K562 (cell line): ENCODE data around the gene DSCAM. TPM values are rescaled to one million over a fixed set of nuclear protein-coding genes. Genes with fewer than 3 reads are reported as not detected.

Experiments
- ATAC-seq: fragments of 200-7000 bp; cut with Tn5 transposase; 3 replicates; pipeline ENCODE4 v1.9.1; 2020; ENCODE audit warnings: moderate library complexity
- BruUV-seq: library from RNA; stranded (reverse); fragments of 400-500 nt; replicated peaks from 2 replicates; lab custom pipeline; 2021; lab: Mats Ljungman, UMichigan
- CTCF ChIA-PET: fragments of 300-600 bp; formaldehyde crosslinking; extraction: SDS; loops from one replicate; lab custom pipeline; 2021; ENCODE audit warnings: low intra/inter-chr PET ratio; lab: Yijun Ruan, JAX
- POLR2A ChIA-PET: fragments of 300-600, 350-650 bp; sonication (Branson Sonifier 250); formaldehyde crosslinking; extraction: SDS; loops from one replicate; lab custom pipeline; 2021; ENCODE audit warnings: antibody characterized with exemption, inconsistent platforms; lab: Yijun Ruan, JAX
- DNase-seq, 4 experiments: peaks; one replicate each; pipeline versions ENCODE4 v3.0.0 to v3.0.0-alpha.2; 2011 to 2018; ENCODE audit warnings: low spot score in 3 of 4, mixed read lengths in 3 of 4; ENCODE audit errors: extremely low read depth in 1 of 4
- FAIRE-seq: peaks from 2 replicates; lab custom pipeline; 2011; peaks lifted over from hg19 to GRCh38; lab: Jason Lieb, UNC
- H2AFZ ChIP-seq: 2 replicates; pipeline ENCODE4 v1.6.0; 2011; ENCODE audit warnings: low read depth, low read length, control low read depth, inconsistent platforms
- H3K27ac ChIP-seq: fragments of 200-600 bp; 3 replicates; pipeline ENCODE4 v1.8.0; 2011; ENCODE audit warnings: low read depth, mild to moderate bottlenecking, control low read depth, inconsistent platforms, low read length, moderate library complexity, mixed read lengths; ENCODE audit errors: extremely low read depth
- H3K27me3 ChIP-seq, 2 experiments: fragments of 300-600 bp in 1 of 2; 2 replicates in 1 of 2; 3 replicates in 1 of 2; pipeline versions ENCODE4 v1.6.0 to v1.8.0; 2011; ENCODE audit warnings: inconsistent platforms in 2 of 2, low read length in 2 of 2, mild to moderate bottlenecking in 1 of 2, mixed read lengths in 1 of 2, moderate library complexity in 1 of 2; ENCODE audit not compliant: control insufficient read depth in 2 of 2, insufficient read depth in 2 of 2
- H3K36me3 ChIP-seq: fragments of 300-600 bp; 3 replicates; pipeline ENCODE4 v1.8.0; 2011; ENCODE audit warnings: mild to moderate bottlenecking, low read length, inconsistent platforms; ENCODE audit not compliant: control insufficient read depth, insufficient read depth
- H3K4me1 ChIP-seq, 2 experiments: fragments of 200-600 bp in 1 of 2; replicated peaks in 1 of 2; 2 replicates in 1 of 2; 3 replicates in 1 of 2; pipeline versions ENCODE4 v1.5.1 to v1.8.0; 2011; ENCODE audit warnings: inconsistent platforms in 2 of 2, low read length in 2 of 2, mild to moderate bottlenecking in 1 of 2, mixed read lengths in 1 of 2, moderate library complexity in 1 of 2; ENCODE audit not compliant: control insufficient read depth in 2 of 2, insufficient read depth in 2 of 2
- H3K4me2 ChIP-seq: 2 replicates; pipeline ENCODE4 v1.6.1; 2011; ENCODE audit warnings: low read length, control low read depth, inconsistent platforms, mixed read lengths; ENCODE audit not compliant: insufficient read depth
- H3K4me3 ChIP-seq: fragments of 200-600 bp; sonication (generic), shearing (Covaris generic); 2 replicates; pipeline ENCODE4 v1.5.1; 2016; ENCODE audit warnings: control low read depth, inconsistent platforms
- H3K79me2 ChIP-seq: fragments of 200-600 bp; 3 replicates; pipeline ENCODE4 v1.8.0; 2011; ENCODE audit warnings: low read length, inconsistent platforms; ENCODE audit not compliant: control insufficient read depth, insufficient read depth
- H3K9ac ChIP-seq, 2 experiments: 2 replicates each; pipeline versions ENCODE4 v1.6.0 to v1.6.1; 2011; ENCODE audit warnings: low read depth in 2 of 2, low read length in 2 of 2, control low read depth in 1 of 2, inconsistent platforms in 1 of 2, mild to moderate bottlenecking in 1 of 2, mixed read lengths in 1 of 2; ENCODE audit not compliant: insufficient read depth in 1 of 2
- H3K9me1 ChIP-seq: one replicate; pipeline ENCODE4 v1.6.0; 2011; ENCODE audit warnings: inconsistent platforms, mild to moderate bottlenecking, low read length, moderate library complexity; ENCODE audit not compliant: control insufficient read depth, insufficient read depth
- H3K9me3 ChIP-seq: replicated peaks from 2 replicates; pipeline ENCODE4 v1.5.1; 2011; ENCODE audit warnings: low read depth, low read length, inconsistent platforms; ENCODE audit not compliant: control insufficient read depth, insufficient read depth
- H4K20me1 ChIP-seq: replicated peaks from 2 replicates; pipeline ENCODE4 v1.6.1; 2011; ENCODE audit warnings: low read length, inconsistent platforms, mixed read lengths; ENCODE audit not compliant: control insufficient read depth, insufficient read depth
- ARID3B ChIP-seq: fragments of 250-450 bp; sonication (Bioruptor Pico); IDR thresholded peaks from 2 replicates; pipeline ENCODE4 v1.4.0; 2020; ENCODE audit warnings: borderline replicate concordance
- BDP1 ChIP-seq: IDR thresholded peaks from 3 replicates; pipeline ENCODE4 v1.6.1; 2011; ENCODE audit not compliant: insufficient read length, insufficient read depth
- DNMT1 ChIP-seq: fragments of 450-650 bp; IDR thresholded peaks from 2 replicates; pipeline ENCODE4 v1.6.1; 2016; ENCODE audit warnings: antibody characterized with exemption, mild to moderate bottlenecking
- HOMEZ ChIP-seq: fragments of 250-450 bp; sonication (Bioruptor Pico); IDR thresholded peaks from 2 replicates; pipeline ENCODE4 v1.4.0; 2020; ENCODE audit warnings: mild to moderate bottlenecking, moderate library complexity
- ZNF311 ChIP-seq: fragments of 250-450 bp; sonication (Bioruptor Pico); IDR thresholded peaks from 2 replicates; pipeline ENCODE4 v1.4.0; 2020; ENCODE audit warnings: mild to moderate bottlenecking, moderate library complexity
- WGBS: fragments of 100-300 bp; shearing (Covaris generic); methylation state at CpG from one replicate; pipeline ENCODE4 v1.1.6; 2016; ENCODE audit warnings: low coverage, mixed read lengths; ENCODE audit not compliant: insufficient coverage; ENCODE audit errors: missing lambda C conversion rate; 5-methylcytosine and 5-hydroxymethylcytosine counted together
- in situ Hi-C: fragments of 300-500 bp; cut with MboI; formaldehyde crosslinking; loops from 4 replicates; pipeline ENCODE4 v1.15.0; 2018; ENCODE audit warnings: inconsistent platforms, mixed read lengths
- intact Hi-C: fragments of 100-400 bp; cut with micrococcal nuclease; formaldehyde crosslinking; loops from 2 replicates; pipeline ENCODE4 v1.14.2; 2022
- polyA plus RNA-seq, 8 experiments: library from polyadenylated mRNA; depleted of rRNA in 4 of 8; stranded (reverse) in 5 of 8; unstranded in 3 of 8; fragments of >200 nt; fragmentation: Nextera tagmentation in 2 of 8; fragmentation: Illumina TruSeq in 1 of 8; extraction: Ambion mirVana in 2 of 8; extraction: Trizol in 1 of 8; gene quantifications; 2 replicates each; pipeline versions ENCODE4 v1.2.1 to v1.2.3, GENCODE V29; 2011 to 2014; ENCODE audit warnings: inconsistent platforms in 1 of 8, missing spikeins in 1 of 8
- total RNA-seq, 7 experiments: library from RNA; depleted of rRNA in 6 of 7; stranded (reverse); fragments of >200 nt in 6 of 7; fragmentation: Illumina TruSeq in 2 of 7; extraction: Trizol in 2 of 7; gene quantifications; 2 replicates each; pipeline versions ENCODE4 v1.2.1 to v1.2.3, GENCODE V29; 2011 to 2021; ENCODE audit warnings: low replicate concordance in 1 of 7
- TF ChIP-seq, protein P1 (sequence below): fragments of 450-650 bp; IDR thresholded peaks from 2 replicates; pipeline ENCODE4 v1.6.1; 2018; ENCODE audit warnings: mild to moderate bottlenecking, low read depth; ENCODE audit not compliant: partially characterized antibody

Gene DSCAM
- total and polyA plus RNA-seq, 9 of the 15 experiments (the other 6 are each of a cell fraction or from before 2014, with no cell fraction given): not detected

GRCh38 chr21:40166291-40166843 lies 680.6 kb downstream of the DSCAM start:
- POLR2A ChIA-PET: no interaction called here
- no peaks in the 10 kb centered on the region for H3K9me1 ChIP-seq
- H4K20me1 ChIP-seq: no peaks in the 10 kb centered on the region
- H3K9ac ChIP-seq: no peak overlapping the region
- no peak overlapping the region for H3K4me3 ChIP-seq
- H3K27ac ChIP-seq: no peak overlapping the region
- TF ChIP-seq ARID3B (CRISPR knock-in tag) (no peak), ZNF311 (CRISPR knock-in tag) (no peak), HOMEZ (CRISPR knock-in tag) (no peak), BDP1 (no peak), DNMT1 (no peak)
- TF ChIP-seq, protein P1, sequence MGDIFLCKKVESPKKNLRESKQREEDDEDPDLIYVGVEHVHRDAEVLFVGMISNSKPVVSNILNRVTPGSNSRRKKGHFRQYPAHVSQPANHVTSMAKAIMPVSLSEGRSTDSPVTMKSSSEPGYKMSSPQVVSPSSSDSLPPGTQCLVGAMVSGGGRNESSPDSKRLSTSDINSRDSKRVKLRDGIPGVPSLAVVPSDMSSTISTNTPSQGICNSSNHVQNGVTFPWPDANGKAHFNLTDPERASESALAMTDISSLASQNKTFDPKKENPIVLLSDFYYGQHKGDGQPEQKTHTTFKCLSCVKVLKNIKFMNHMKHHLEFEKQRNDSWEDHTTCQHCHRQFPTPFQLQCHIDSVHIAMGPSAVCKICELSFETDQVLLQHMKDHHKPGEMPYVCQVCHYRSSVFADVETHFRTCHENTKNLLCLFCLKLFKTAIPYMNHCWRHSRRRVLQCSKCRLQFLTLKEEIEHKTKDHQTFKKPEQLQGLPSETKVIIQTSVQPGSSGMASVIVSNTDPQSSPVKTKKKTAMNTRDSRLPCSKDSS: no peak
- FAIRE-seq (no peak), ATAC-seq (no peak), DNase-seq (no peak)
- intact Hi-C loops (no loop called here), in situ Hi-C loops (no loop called here)
- H2AFZ ChIP-seq: no peak overlapping the region
- no peaks in the 10 kb centered on the region for H3K79me2 ChIP-seq
- no peaks in the 10 kb centered on the region for H3K4me1 ChIP-seq
- no peaks in the 10 kb centered on the region for H3K36me3 ChIP-seq
- WGBS: under 1% methylated on average over 6 of the region's 6 CpGs
- no peaks in the 10 kb centered on the region for H3K9me3 ChIP-seq
- H3K27me3 ChIP-seq: no peaks in the 10 kb centered on the region
- CTCF ChIA-PET: no interaction called here
- BruUV-seq: no TSS peak
- no peak overlapping the region for H3K4me2 ChIP-seq
